Endodermal cell (in vitro differentiated cells): ENCODE results near the gene SUPT20HL2. TPM values are rescaled to one million over a fixed set of nuclear protein-coding genes. Genes with fewer than 3 reads are reported as not detected.

Source experiments
- DNase-seq: peaks from one replicate; pipeline ENCODE4 v3.0.0-alpha.2; 2017
- H3K27ac ChIP-seq: 2 replicates; pipeline ENCODE4 v1.5.1; 2013; ENCODE audit warnings: mild to moderate bottlenecking, low read depth, low read length, moderate library complexity
- H3K27me3 ChIP-seq: 2 replicates; pipeline ENCODE4 v1.6.1; 2013; ENCODE audit warnings: mild to moderate bottlenecking, low read length, moderate library complexity; ENCODE audit not compliant: insufficient read depth, control insufficient read depth, poor library complexity, severe bottlenecking
- H3K36me3 ChIP-seq: 2 replicates; pipeline ENCODE4 v1.7.0; 2013; ENCODE audit warnings: mild to moderate bottlenecking, low read length, moderate library complexity; ENCODE audit not compliant: control insufficient read depth, insufficient read depth
- H3K4me1 ChIP-seq: one replicate; pipeline ENCODE4 v1.7.0; 2013; ENCODE audit warnings: low read length; ENCODE audit not compliant: control insufficient read depth, insufficient read depth
- H3K4me3 ChIP-seq: 2 replicates; pipeline ENCODE4 v1.5.1; 2013; ENCODE audit warnings: mild to moderate bottlenecking, low read length, moderate library complexity
- H3K9ac ChIP-seq: 2 replicates; pipeline ENCODE4 v1.6.1; 2013; ENCODE audit warnings: mild to moderate bottlenecking, low read length, moderate library complexity; ENCODE audit not compliant: poor library complexity, severe bottlenecking; ENCODE audit errors: extremely low read depth
- H3K9me3 ChIP-seq: 2 replicates; pipeline ENCODE4 v1.6.1; 2013; ENCODE audit warnings: mild to moderate bottlenecking, low read length, moderate library complexity; ENCODE audit not compliant: control insufficient read depth
- H3K27ac Mint-ChIP-seq: 2 replicates; pipeline ENCODE4 v1.8.0; 2020; ENCODE audit warnings: mixed read lengths
- H3K27me3 Mint-ChIP-seq: 2 replicates; pipeline ENCODE4 v1.8.0; 2021; ENCODE audit warnings: mild to moderate bottlenecking, mixed read lengths; ENCODE audit not compliant: insufficient read depth
- H3K36me3 Mint-ChIP-seq: 2 replicates; pipeline ENCODE4 v1.8.0; 2020; ENCODE audit warnings: low read depth, mixed read lengths
- H3K4me1 Mint-ChIP-seq: 2 replicates; pipeline ENCODE4 v1.8.0; 2020; ENCODE audit warnings: mixed read lengths
- H3K4me3 Mint-ChIP-seq: 2 replicates; pipeline ENCODE4 v1.8.0; 2020; ENCODE audit warnings: mild to moderate bottlenecking, moderate library complexity, mixed read lengths
- H3K9me3 Mint-ChIP-seq: 2 replicates; pipeline ENCODE4 v1.8.0; 2020; ENCODE audit warnings: mild to moderate bottlenecking, mixed read lengths
- WGBS, 2 experiments: methylation state at CpG; one replicate each; pipeline versions ENCODE4 v1.1.5 to v1.1.7; 2013; ENCODE audit warnings: missing lambda C conversion rate in 2 of 2, mixed read lengths in 1 of 2; ENCODE audit not compliant: insufficient coverage in 1 of 2, insufficient read length in 1 of 2; 5-methylcytosine and 5-hydroxymethylcytosine counted together
- total RNA-seq, 2 donors: library from RNA; stranded (reverse); fragmentation: NEBNext Ultra II Directional in 1 of 2; extraction: Animal tissue kit (Norgen Biotek cat#: 25700) in 1 of 2; gene quantifications; 2 replicates in 1 of 2; 3 replicates in 1 of 2; pipeline ENCODE4 v1.2.1, GENCODE V29; 2021
- TF ChIP-seq, protein P1 (sequence below): fragments of 200-600 bp; sonication (generic); conservative IDR thresholded peaks from 2 replicates; pipeline ENCODE4 v1.5.0; 2021; ENCODE audit warnings: antibody characterized with exemption, mild to moderate bottlenecking

The SUPT20HL2 gene
- total RNA-seq, 2 donors from 2014 or later: not detected

DNA sequence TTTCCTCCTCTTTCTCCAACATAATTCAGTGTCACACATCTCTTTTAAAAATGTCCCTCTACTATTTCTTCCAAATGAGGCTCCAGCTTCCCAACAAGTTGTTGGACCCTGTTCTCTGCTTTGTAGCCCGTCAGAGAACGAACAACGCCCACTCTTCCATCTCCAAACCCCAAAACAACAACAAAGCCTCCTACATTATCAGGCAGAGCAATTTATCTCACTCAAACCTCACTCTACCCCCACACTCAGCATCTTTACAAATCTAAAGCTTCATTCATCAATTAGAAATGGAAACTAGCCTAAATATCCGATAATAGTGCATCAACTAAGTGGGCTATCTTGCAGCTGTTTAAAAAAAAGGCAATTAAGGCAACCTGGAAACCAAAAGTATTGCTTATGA lies 20.5 kb downstream of the SUPT20HL2 start:
- H3K27me3 ChIP-seq: no peaks in the 10 kb centered on the region
- H3K36me3 Mint-ChIP-seq: no peaks in the 10 kb centered on the region
- no peak for DNase-seq
- TF ChIP-seq, protein P1, sequence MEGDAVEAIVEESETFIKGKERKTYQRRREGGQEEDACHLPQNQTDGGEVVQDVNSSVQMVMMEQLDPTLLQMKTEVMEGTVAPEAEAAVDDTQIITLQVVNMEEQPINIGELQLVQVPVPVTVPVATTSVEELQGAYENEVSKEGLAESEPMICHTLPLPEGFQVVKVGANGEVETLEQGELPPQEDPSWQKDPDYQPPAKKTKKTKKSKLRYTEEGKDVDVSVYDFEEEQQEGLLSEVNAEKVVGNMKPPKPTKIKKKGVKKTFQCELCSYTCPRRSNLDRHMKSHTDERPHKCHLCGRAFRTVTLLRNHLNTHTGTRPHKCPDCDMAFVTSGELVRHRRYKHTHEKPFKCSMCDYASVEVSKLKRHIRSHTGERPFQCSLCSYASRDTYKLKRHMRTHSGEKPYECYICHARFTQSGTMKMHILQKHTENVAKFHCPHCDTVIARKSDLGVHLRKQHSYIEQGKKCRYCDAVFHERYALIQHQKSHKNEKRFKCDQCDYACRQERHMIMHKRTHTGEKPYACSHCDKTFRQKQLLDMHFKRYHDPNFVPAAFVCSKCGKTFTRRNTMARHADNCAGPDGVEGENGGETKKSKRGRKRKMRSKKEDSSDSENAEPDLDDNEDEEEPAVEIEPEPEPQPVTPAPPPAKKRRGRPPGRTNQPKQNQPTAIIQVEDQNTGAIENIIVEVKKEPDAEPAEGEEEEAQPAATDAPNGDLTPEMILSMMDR: no peak
- peaks cover 8% of the 10 kb centered on the region for H3K9me3 Mint-ChIP-seq
- H3K4me1 ChIP-seq: no peaks in the 10 kb centered on the region
- no peak overlapping the region for H3K4me3 Mint-ChIP-seq
- WGBS, 2 experiments: 90 to 100% methylated on average over 1 to 4 of the region's 4 CpGs
- H3K4me3 ChIP-seq: no peak overlapping the region
- H3K27me3 Mint-ChIP-seq: no peaks in the 10 kb centered on the region
- no peak overlapping the region for H3K27ac ChIP-seq
- no peaks in the 10 kb centered on the region for H3K9me3 ChIP-seq
- no peak overlapping the region for H3K27ac Mint-ChIP-seq
- H3K36me3 ChIP-seq: no peaks in the 10 kb centered on the region
- no peak overlapping the region for H3K9ac ChIP-seq
- peaks cover 6% of the 10 kb centered on the region for H3K4me1 Mint-ChIP-seq

DNA sequence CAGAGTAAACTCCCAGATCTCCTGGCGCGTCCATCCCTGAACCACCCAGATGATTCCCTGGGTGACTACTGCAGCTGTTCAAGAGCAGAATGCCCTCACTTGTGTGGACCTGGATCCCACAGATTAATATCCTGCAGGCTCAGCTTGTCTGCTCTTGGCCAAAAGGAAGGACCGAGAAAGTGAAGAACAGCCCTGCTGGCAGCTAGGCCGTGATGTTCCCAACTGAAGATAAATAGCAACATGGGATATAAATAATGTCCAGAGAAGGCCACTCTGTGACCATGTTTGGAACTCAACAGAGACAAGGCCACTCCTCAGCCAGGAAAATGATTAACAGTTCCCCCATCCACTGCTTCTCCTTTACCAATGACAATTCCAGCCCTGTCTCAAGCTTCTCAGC lies 21.5 kb downstream of the SUPT20HL2 start:
- TF ChIP-seq, protein P1: no peak
- Mint-ChIP-seq H3K4me3 (no peak overlapping the region), H3K9me3 (peaks cover 8% of the 10 kb centered on the region), H3K27me3 (no peaks in the 10 kb centered on the region), H3K36me3 (no peaks in the 10 kb centered on the region), H3K4me1 (no peaks in the 10 kb centered on the region), H3K27ac (no peak overlapping the region)
- H3K27ac ChIP-seq: no peak overlapping the region
- H3K4me3 ChIP-seq: no peak overlapping the region
- no peaks in the 10 kb centered on the region for H3K27me3 ChIP-seq
- no peak overlapping the region for H3K9ac ChIP-seq
- 97% methylated on average over 4 of the region's 4 CpGs; no CpG with 5 or more reads in 1 of the 2 experiments for WGBS, 2 experiments
- H3K36me3 ChIP-seq: no peaks in the 10 kb centered on the region
- no peak for DNase-seq
- no peaks in the 10 kb centered on the region for H3K9me3 ChIP-seq
- H3K4me1 ChIP-seq: no peaks in the 10 kb centered on the region

DNA sequence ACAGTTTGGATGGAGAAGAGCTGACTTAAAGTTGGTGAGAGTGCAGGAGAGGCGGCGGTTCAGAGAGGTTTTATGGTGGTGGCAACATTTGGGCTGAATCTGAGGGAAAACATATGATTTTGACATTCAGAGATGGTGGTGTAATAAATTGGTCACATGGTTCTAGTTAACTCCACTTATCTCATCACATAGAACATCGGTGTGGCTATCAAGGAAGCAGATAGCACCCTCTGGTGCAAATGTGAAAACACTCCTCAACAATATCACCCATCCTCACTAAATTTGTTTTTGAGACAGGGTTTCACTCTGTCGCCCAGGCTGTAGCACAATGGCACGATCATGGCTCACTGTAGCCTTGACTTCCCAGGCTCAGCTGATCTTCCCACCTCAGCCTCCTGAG lies 28.8 kb downstream of the SUPT20HL2 start:
- H3K27ac ChIP-seq: no peak overlapping the region
- Mint-ChIP-seq H3K4me3 (no peak overlapping the region), H3K27ac (no peak overlapping the region), H3K4me1 (peaks cover 18% of the 10 kb centered on the region), H3K27me3 (no peaks in the 10 kb centered on the region), H3K9me3 (peaks cover 8% of the 10 kb centered on the region), H3K36me3 (no peaks in the 10 kb centered on the region)
- no peaks in the 10 kb centered on the region for H3K9me3 ChIP-seq
- WGBS, 2 experiments: 98% methylated on average over 5 of the region's 5 CpGs; no CpG with 5 or more reads in 1 of the 2 experiments
- H3K27me3 ChIP-seq: no peaks in the 10 kb centered on the region
- H3K36me3 ChIP-seq: no peaks in the 10 kb centered on the region
- no peak overlapping the region for H3K9ac ChIP-seq
- no peaks in the 10 kb centered on the region for H3K4me1 ChIP-seq
- no peak overlapping the region for H3K4me3 ChIP-seq
- DNase-seq: no peak
- TF ChIP-seq, protein P1: no peak
